HepG2 (cell line): ENCODE data around the gene IYD. TPM values are rescaled to one million over a fixed set of nuclear protein-coding genes. Genes with fewer than 3 reads are reported as not detected.

Source experiments
- ATAC-seq: fragments of 200-7000 bp; cut with Tn5 transposase; 3 replicates; pipeline ENCODE4 v1.9.1; 2020; ENCODE audit warnings: mild to moderate bottlenecking, moderate library complexity
- BruUV-seq: library from RNA; stranded (reverse); fragments of 400-500 nt; replicated peaks from 2 replicates; lab custom pipeline; 2021; lab: Mats Ljungman, UMichigan
- CTCF ChIA-PET: fragments of 300-600 bp; formaldehyde crosslinking; extraction: SDS; loops from one replicate; lab custom pipeline; 2021; ENCODE audit warnings: low total read pairs, inconsistent platforms, low intra/inter-chr PET ratio; lab: Yijun Ruan, JAX
- POLR2A ChIA-PET: fragments of 350-600 bp; sonication (Branson Sonifier 250); formaldehyde crosslinking; loops from one replicate; lab custom pipeline; 2020; ENCODE audit warnings: antibody characterized with exemption, inconsistent platforms; lab: Yijun Ruan, JAX
- DNase-seq: peaks from one replicate; pipeline ENCODE4 v3.0.0-alpha.2; 2015; ENCODE audit warnings: low spot score
- FAIRE-seq: peaks from 3 replicates; lab custom pipeline; 2011; peaks lifted over from hg19 to GRCh38; lab: Jason Lieb, UNC
- H2AFZ ChIP-seq: one replicate; pipeline ENCODE4 v1.6.1; 2011; ENCODE audit warnings: low read length, inconsistent platforms
- H3K27ac ChIP-seq: fragments of 300-600 bp; 3 replicates; pipeline ENCODE4 v1.8.0; 2011; ENCODE audit warnings: mixed run types, mild to moderate bottlenecking, mixed read lengths, low read length, inconsistent platforms; ENCODE audit not compliant: insufficient read depth; ENCODE audit errors: extremely low read length
- H3K27me3 ChIP-seq, 2 experiments: fragments of 200-600 bp in 1 of 2; 2 replicates in 1 of 2; 3 replicates in 1 of 2; pipeline versions ENCODE4 v1.6.0 to v1.8.0; 2011; ENCODE audit warnings: low read length in 2 of 2, mild to moderate bottlenecking in 2 of 2, moderate library complexity in 2 of 2, inconsistent platforms in 1 of 2; ENCODE audit not compliant: insufficient read depth in 2 of 2, control insufficient read depth in 1 of 2
- H3K36me3 ChIP-seq, 2 experiments: fragments of 200-600 bp in 1 of 2; replicated peaks in 1 of 2; 2 replicates in 1 of 2; 3 replicates in 1 of 2; pipeline versions ENCODE4 v1.5.1 to v1.8.0; 2011; ENCODE audit warnings: low read length in 2 of 2, inconsistent platforms in 1 of 2; ENCODE audit not compliant: insufficient read depth in 2 of 2, control insufficient read depth in 1 of 2
- H3K4me1 ChIP-seq: 2 replicates; pipeline ENCODE4 v1.5.1; 2012; ENCODE audit warnings: low read length, inconsistent platforms; ENCODE audit not compliant: insufficient read depth
- H3K4me2 ChIP-seq: 2 replicates; pipeline ENCODE4 v1.6.0; 2011; ENCODE audit warnings: low read depth, low read length, inconsistent platforms
- H3K4me3 ChIP-seq, 3 experiments: fragments of 200-600 bp in 1 of 3; sonication (generic), shearing (Covaris generic) in 1 of 3; replicated peaks in 1 of 3; 2 replicates each; pipeline ENCODE4 v1.5.1; 2011 to 2016; ENCODE audit warnings: low read length in 3 of 3, inconsistent platforms in 2 of 3, low read depth in 2 of 3, mild to moderate bottlenecking in 2 of 3, control low read depth in 1 of 3, mixed read lengths in 1 of 3; ENCODE audit not compliant: insufficient read depth in 1 of 3
- H3K79me2 ChIP-seq: one replicate; pipeline ENCODE4 v1.6.1; 2011; ENCODE audit warnings: low read length, inconsistent platforms; ENCODE audit not compliant: insufficient read depth
- H3K9ac ChIP-seq: 2 replicates; pipeline ENCODE4 v1.6.0; 2011; ENCODE audit warnings: mild to moderate bottlenecking, low read depth, low read length, inconsistent platforms; ENCODE audit not compliant: insufficient read depth
- H3K9me3 ChIP-seq: 2 replicates; pipeline ENCODE4 v1.5.1; 2012; ENCODE audit warnings: mild to moderate bottlenecking, low read length
- H4K20me1 ChIP-seq: 2 replicates; pipeline ENCODE4 v1.6.0; 2011; ENCODE audit warnings: inconsistent platforms, mild to moderate bottlenecking, low read length, moderate library complexity; ENCODE audit not compliant: insufficient read depth
- CBX2 ChIP-seq, 2 experiments: fragments of 200-600 bp in 1 of 2; sonication (generic); formaldehyde crosslinking in 1 of 2; IDR thresholded peaks; 2 replicates each; pipeline versions ENCODE4 v1.7.0 to v1.8.1; 2018 to 2022; ENCODE audit warnings: low read depth in 2 of 2, low read length in 1 of 2, mild to moderate bottlenecking in 1 of 2, missing genetic modification reagents in 1 of 2
- CEBPB ChIP-seq: IDR thresholded peaks from 2 replicates; pipeline ENCODE4 v1.6.1; 2011; ENCODE audit warnings: low read depth, low read length, improper control_type of control experiment, borderline replicate concordance
- DPF2 ChIP-seq: sonication (generic); formaldehyde crosslinking; IDR thresholded peaks from 2 replicates; pipeline ENCODE4 v1.4.0; 2020; ENCODE audit warnings: mild to moderate bottlenecking, low read depth, missing genetic modification reagents, borderline replicate concordance
- TRAFD1 ChIP-seq: sonication (generic); formaldehyde crosslinking; IDR thresholded peaks from 2 replicates; pipeline ENCODE4 v1.5.1; 2020; ENCODE audit warnings: missing genetic modification reagents, mild to moderate bottlenecking, borderline replicate concordance
- ZNF232 ChIP-seq: sonication (generic); formaldehyde crosslinking; IDR thresholded peaks from 2 replicates; pipeline ENCODE4 v1.4.0; 2020; ENCODE audit warnings: missing genetic modification reagents, borderline replicate concordance
- WGBS: methylation state at CpG from one replicate; pipeline ENCODE4 v1.1.6; 2017; ENCODE audit warnings: low lambda C conversion rate; 5-methylcytosine and 5-hydroxymethylcytosine counted together
- in situ Hi-C: cut with HindIII; loops from 2 replicates; pipeline ENCODE4 v1.10.0; 2017; ENCODE audit warnings: low pct_unique_long_range_greater_than_20kb; ENCODE audit not compliant: extremely low pct_ligation_motif_present
- intact Hi-C: fragments of 100-400 bp; cut with micrococcal nuclease; formaldehyde crosslinking; loops from one replicate; pipeline ENCODE4 v1.10.0; 2022; ENCODE audit not compliant: unreplicated experiment
- polyA plus RNA-seq, 8 experiments: library from polyadenylated mRNA; depleted of rRNA in 3 of 8; stranded (reverse) in 7 of 8; unstranded in 1 of 8; fragments of >200 nt; fragmentation: Illumina TruSeq in 4 of 8; extraction: Trizol in 4 of 8; gene quantifications; 2 replicates each; pipeline versions ENCODE4 v1.2.1 to v1.2.3, GENCODE V29; 2011 to 2016; ENCODE audit warnings: low read depth in 4 of 8, missing spikeins in 1 of 8, mixed read lengths in 1 of 8; ENCODE audit not compliant: insufficient read depth in 1 of 8
- total RNA-seq, 5 experiments: library from RNA; depleted of rRNA; stranded (reverse); fragments of >200 nt; fragmentation: Illumina TruSeq; extraction: Trizol; gene quantifications; 2 replicates each; pipeline ENCODE4 v1.2.3, GENCODE V29; 2016; ENCODE audit warnings: low read depth in 1 of 5

Gene IYD
- total and polyA plus RNA-seq, 2 of the 13 experiments (the other 11 are each of a cell fraction or from before 2014, with no cell fraction given), result 0.01 to 0.46 TPM

DNA sequence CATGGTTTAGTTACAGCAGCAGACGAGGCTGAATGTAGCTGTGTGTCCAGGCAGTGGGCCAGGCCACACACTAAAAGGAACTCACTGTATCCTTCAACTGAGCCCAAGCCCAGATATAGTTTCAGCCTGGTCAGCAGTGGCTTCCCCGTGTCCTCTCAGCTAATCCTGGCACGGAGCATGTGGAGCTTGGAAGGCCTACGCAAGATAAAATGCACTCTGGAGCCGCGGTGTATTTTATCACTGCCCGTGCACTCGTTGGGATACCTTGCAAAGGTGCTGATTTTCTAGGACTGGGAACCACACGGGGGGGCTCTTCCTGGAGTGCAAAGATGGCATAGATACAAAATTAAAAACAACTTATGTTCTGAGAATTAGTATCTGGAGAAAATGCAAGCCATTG, 48.4 kb upstream of the IYD start:
- Histone ChIP-seq H3K79me2 (no peaks in the 10 kb centered on the region), H2AFZ (no peak overlapping the region), H3K4me2 (no peak overlapping the region), H3K9ac (no peak overlapping the region), H3K4me1 (no peaks in the 10 kb centered on the region), H3K9me3 (no peaks in the 10 kb centered on the region), H3K36me3 (no peaks in the 10 kb centered on the region; a peak in 1 of 5 replicates), H3K27ac (no peak overlapping the region), H3K27me3 (peaks cover 2 to 26% of the 10 kb centered on the region in 2 experiments; a peak in 2 of 5 replicates), H3K4me3 (no peak overlapping the region), H4K20me1 (no peaks in the 10 kb centered on the region)
- no TSS peak for BruUV-seq
- ATAC-seq (no peak), FAIRE-seq (no peak), DNase-seq (no peak)
- ChIA-PET POLR2A (no interaction called here), CTCF (no interaction called here)
- WGBS, result 39% methylated on average over 9 of the region's 9 CpGs
- in situ Hi-C loops (no loop called here), intact Hi-C loops (no loop called here)
- TF ChIP-seq DPF2, result no peak
- no peak for TF ChIP-seq CBX2 (IDR thresholded peaks at IDR 0.05; ENCODE audit: low read depth, low read length)
- TF ChIP-seq CBX2 (CRISPR knock-in tag; IDR thresholded peaks at IDR 0.05; ENCODE audit: low read depth), result no peak

DNA sequence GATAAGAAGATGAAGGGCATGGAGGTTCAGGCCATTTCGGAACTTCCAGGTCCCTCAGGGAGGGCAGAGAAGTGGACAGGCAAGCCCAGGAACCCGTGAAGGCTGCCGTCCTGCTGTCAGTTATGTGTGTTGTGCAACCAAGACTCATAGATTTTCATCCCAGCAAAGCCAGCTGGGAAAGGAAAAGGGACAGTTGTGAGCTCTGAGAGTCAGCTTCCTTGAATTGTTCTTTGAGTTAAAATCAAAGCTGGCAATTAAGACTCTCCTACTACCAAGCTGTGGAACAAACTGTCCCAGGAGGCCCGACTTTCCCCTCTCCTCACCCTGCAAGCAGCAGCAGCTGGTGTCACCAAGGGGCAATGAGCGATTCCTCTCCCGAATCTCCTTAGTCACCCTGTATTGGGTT, 46.3 kb upstream of the IYD start:
- H3K4me1 ChIP-seq, result no peaks in the 10 kb centered on the region
- intact Hi-C loops, result no loop called here
- H4K20me1 ChIP-seq, result no peaks in the 10 kb centered on the region
- ChIA-PET POLR2A (no interaction called here), CTCF (no interaction called here)
- peaks cover 2 to 29% of the 10 kb centered on the region in 2 experiments; a peak in 2 of 5 replicates for H3K27me3 ChIP-seq
- no peaks in the 10 kb centered on the region; a peak in 1 of 5 replicates for H3K36me3 ChIP-seq
- H3K4me2 ChIP-seq, result no peak overlapping the region
- no peak overlapping the region for H2AFZ ChIP-seq
- no peak overlapping the region for H3K27ac ChIP-seq
- H3K9me3 ChIP-seq, result no peaks in the 10 kb centered on the region
- no peak for FAIRE-seq
- WGBS, result 31% methylated on average over 6 of the region's 6 CpGs
- H3K4me3 ChIP-seq, result no peak overlapping the region
- in situ Hi-C loops, result no loop called here
- H3K79me2 ChIP-seq, result no peaks in the 10 kb centered on the region
- TF ChIP-seq TRAFD1 (CRISPR knock-in tag), result no peak
- TF ChIP-seq CEBPB, result peak; percentile 46; the same call in 1 of the 2 replicates
- TF ChIP-seq ZNF232, result no peak
- ATAC-seq, result no peak
- H3K9ac ChIP-seq, result no peak overlapping the region
- BruUV-seq, result no TSS peak
- DNase-seq, result no peak
